IMR-90 (cell line): Measurements from ENCODE around the gene VPS8. TPM values are rescaled to one million over a fixed set of nuclear protein-coding genes. Genes with fewer than 3 reads are reported as not detected.

Experiments
- ATAC-seq: fragments of 200-7000 bp; cut with Tn5 transposase; 2 replicates; pipeline ENCODE4 v1.9.1; 2020; ENCODE audit warnings: low read depth, mild to moderate bottlenecking, moderate library complexity
- BruUV-seq: library from RNA; stranded (reverse); fragments of 400-500 nt; replicated peaks from 2 replicates; lab custom pipeline; 2021; lab: Mats Ljungman, UMichigan
- CTCF ChIA-PET: fragments of 300-600 bp; formaldehyde crosslinking; extraction: SDS; loops from one replicate; lab custom pipeline; 2021; ENCODE audit warnings: antibody characterized with exemption; lab: Yijun Ruan, JAX
- POLR2A ChIA-PET: fragments of 300-600 bp; sonication (Branson Sonifier 250); formaldehyde crosslinking; loops from one replicate; lab custom pipeline; 2022; ENCODE audit warnings: antibody characterized with exemption; ENCODE audit not compliant: unreplicated experiment; lab: Charles Lee
- DNase-seq: peaks from one replicate; pipeline ENCODE4 v3.0.0; 2013
- H2AFZ ChIP-seq: replicated peaks from 2 replicates; pipeline ENCODE3; 2013; ENCODE audit warnings: low read length, mild to moderate bottlenecking; ENCODE audit not compliant: poor library complexity
- H2AK5ac ChIP-seq: 2 replicates; pipeline ENCODE4 v1.6.1; 2013; ENCODE audit warnings: low read depth, low read length, inconsistent platforms
- H2AK9ac ChIP-seq: replicated peaks from 2 replicates; pipeline ENCODE3; 2013; ENCODE audit warnings: mild to moderate bottlenecking, low read depth, low read length, moderate library complexity; ENCODE audit not compliant: poor library complexity
- H2BK120ac ChIP-seq: 2 replicates; pipeline ENCODE4 v1.6.1; 2013; ENCODE audit warnings: low read depth, low read length, inconsistent platforms
- H2BK15ac ChIP-seq: 3 replicates; pipeline ENCODE4 v1.6.1; 2013; ENCODE audit warnings: low read depth, low read length, inconsistent platforms
- H2BK20ac ChIP-seq: 2 replicates; pipeline ENCODE4 v1.6.1; 2013; ENCODE audit warnings: low read depth, mild to moderate bottlenecking, inconsistent platforms, low read length, moderate library complexity
- H2BK5ac ChIP-seq: 2 replicates; pipeline ENCODE4 v1.6.1; 2013; ENCODE audit warnings: mild to moderate bottlenecking, low read depth, low read length, inconsistent platforms; ENCODE audit not compliant: poor library complexity, severe bottlenecking
- H3K14ac ChIP-seq: replicated peaks from 2 replicates; pipeline ENCODE4 v1.6.1; 2013; ENCODE audit warnings: low read depth, low read length, inconsistent platforms
- H3K18ac ChIP-seq: 2 replicates; pipeline ENCODE4 v1.6.1; 2013; ENCODE audit warnings: low read depth, low read length, control low read depth
- H3K23ac ChIP-seq: 2 replicates; pipeline ENCODE4 v1.6.1; 2013; ENCODE audit warnings: low read depth, low read length, inconsistent platforms
- H3K27ac ChIP-seq: 2 replicates; pipeline ENCODE4 v1.5.1; 2013; ENCODE audit warnings: mild to moderate bottlenecking, control low read depth, low read length; ENCODE audit not compliant: insufficient read depth
- H3K27me3 ChIP-seq: 2 replicates; pipeline ENCODE4 v1.6.1; 2013; ENCODE audit warnings: low read length; ENCODE audit not compliant: control insufficient read depth, insufficient read depth
- H3K36me3 ChIP-seq: 2 replicates; pipeline ENCODE4 v1.6.1; 2013; ENCODE audit warnings: low read length, mixed read lengths; ENCODE audit not compliant: control insufficient read depth, insufficient read depth
- H3K4ac ChIP-seq: 2 replicates; pipeline ENCODE4 v1.6.1; 2013; ENCODE audit warnings: low read depth, low read length, inconsistent platforms
- H3K4me1 ChIP-seq: 2 replicates; pipeline ENCODE4 v1.6.1; 2013; ENCODE audit warnings: low read length, mixed read lengths; ENCODE audit not compliant: control insufficient read depth, insufficient read depth
- H3K4me2 ChIP-seq: 2 replicates; pipeline ENCODE4 v1.6.1; 2013; ENCODE audit warnings: low read depth, mild to moderate bottlenecking, control low read depth, low read length, moderate library complexity
- H3K4me3 ChIP-seq: 2 replicates; pipeline ENCODE4 v1.5.1; 2013; ENCODE audit warnings: low read depth, mild to moderate bottlenecking, control low read depth, low read length, moderate library complexity; ENCODE audit not compliant: insufficient read depth
- H3K56ac ChIP-seq: 2 replicates; pipeline ENCODE4 v1.6.1; 2013; ENCODE audit warnings: low read length, inconsistent platforms; ENCODE audit not compliant: insufficient read depth; ENCODE audit errors: extremely low read depth
- H3K79me1 ChIP-seq, 2 experiments: 2 replicates each; pipeline ENCODE4 v1.6.1; 2013; ENCODE audit warnings: low read length in 2 of 2, inconsistent platforms in 1 of 2, low read depth in 1 of 2
- H3K9ac ChIP-seq: 2 replicates; pipeline ENCODE4 v1.6.1; 2013; ENCODE audit warnings: low read depth, low read length, control low read depth
- H3K9me1 ChIP-seq: 2 replicates; pipeline ENCODE4 v1.6.1; 2013; ENCODE audit warnings: low read length, inconsistent platforms; ENCODE audit not compliant: insufficient read depth
- H3K9me3 ChIP-seq: 2 replicates; pipeline ENCODE4 v1.6.1; 2013; ENCODE audit warnings: low read length; ENCODE audit not compliant: control insufficient read depth, insufficient read depth
- H4K20me1 ChIP-seq: 2 replicates; pipeline ENCODE4 v1.6.1; 2013; ENCODE audit warnings: low read length, inconsistent platforms; ENCODE audit not compliant: insufficient read depth
- H4K5ac ChIP-seq: 2 replicates; pipeline ENCODE4 v1.6.1; 2013; ENCODE audit warnings: mild to moderate bottlenecking, low read depth, low read length, control low read depth
- H4K8ac ChIP-seq, 2 experiments: 2 replicates each; pipeline ENCODE4 v1.6.1; 2013; ENCODE audit warnings: low read depth in 2 of 2, low read length in 2 of 2, control low read depth in 1 of 2, inconsistent platforms in 1 of 2
- H4K91ac ChIP-seq: 2 replicates; pipeline ENCODE4 v1.6.1; 2013; ENCODE audit warnings: low read depth, low read length, inconsistent platforms; ENCODE audit not compliant: insufficient read depth
- BHLHE40 ChIP-seq: fragments of 150-350 bp; IDR thresholded peaks from 2 replicates; pipeline ENCODE4 v1.6.1; 2016; ENCODE audit warnings: mild to moderate bottlenecking, low read depth, low read length
- CEBPB ChIP-seq: IDR thresholded peaks from 2 replicates; pipeline ENCODE4 v1.6.1; 2012; ENCODE audit warnings: low read depth, low read length, improper control_type of control experiment
- CHD1 ChIP-seq: IDR thresholded peaks from 2 replicates; pipeline ENCODE4 v1.6.1; 2012; ENCODE audit warnings: low read depth, low read length, improper control_type of control experiment
- CTCF ChIP-seq: conservative IDR thresholded peaks from 2 replicates; pipeline ENCODE4 v1.5.1; 2012; ENCODE audit warnings: mild to moderate bottlenecking, low read depth, low read length, improper control_type of control experiment
- FOS ChIP-seq: fragments of 150-350 bp; IDR thresholded peaks from 2 replicates; pipeline ENCODE4 v1.6.1; 2016; ENCODE audit warnings: low read depth, low read length
- MAFK ChIP-seq: IDR thresholded peaks from 2 replicates; pipeline ENCODE4 v1.6.1; 2012; ENCODE audit warnings: low read depth, low read length, improper control_type of control experiment
- MAZ ChIP-seq: IDR thresholded peaks from 2 replicates; pipeline ENCODE4 v1.6.1; 2012; ENCODE audit warnings: low read depth, mild to moderate bottlenecking, low read length, improper control_type of control experiment, moderate library complexity, borderline replicate concordance
- MXI1 ChIP-seq: IDR thresholded peaks from 2 replicates; pipeline ENCODE4 v1.6.1; 2012; ENCODE audit warnings: low read depth, mild to moderate bottlenecking, low read length, moderate library complexity, borderline replicate concordance
- NFE2L2 ChIP-seq: fragments of 150-350 bp; IDR thresholded peaks from 2 replicates; pipeline ENCODE4 v1.6.1; 2016; ENCODE audit warnings: low read depth, mild to moderate bottlenecking, low read length
- POLR2A ChIP-seq: IDR thresholded peaks from 2 replicates; pipeline ENCODE4 v1.6.1; 2012; ENCODE audit warnings: mild to moderate bottlenecking, low read depth, low read length
- RCOR1 ChIP-seq: IDR thresholded peaks from 2 replicates; pipeline ENCODE4 v1.6.1; 2012; ENCODE audit warnings: mild to moderate bottlenecking, low read length, improper control_type of control experiment; ENCODE audit not compliant: insufficient replicate concordance
- RFX5 ChIP-seq: IDR thresholded peaks from 2 replicates; pipeline ENCODE4 v1.8.0; 2012; ENCODE audit warnings: low read depth, mild to moderate bottlenecking, low read length, moderate library complexity
- SMC3 ChIP-seq: fragments of 150-350 bp; IDR thresholded peaks from 2 replicates; pipeline ENCODE4 v1.6.1; 2016; ENCODE audit warnings: low read depth, mild to moderate bottlenecking, antibody characterized with exemption, low read length, moderate library complexity
- WGBS, 2 experiments: methylation state at CpG; one replicate each; pipeline versions ENCODE4 v1.1.5 to v1.1.7; 2013; ENCODE audit warnings: missing lambda C conversion rate in 2 of 2; ENCODE audit not compliant: insufficient read length in 1 of 2; ENCODE audit errors: extremely low coverage in 2 of 2; 5-methylcytosine and 5-hydroxymethylcytosine counted together
- dilution Hi-C: fragments of 300-500 bp; cut with HindIII; formaldehyde crosslinking; loops from one replicate; pipeline ENCODE4 v1.14.3; 2018; ENCODE audit warnings: low sequenced_read_pairs; ENCODE audit not compliant: unreplicated experiment
- in situ Hi-C: fragments of 300-500 bp; cut with MboI; formaldehyde crosslinking; loops from 3 replicates; pipeline ENCODE4 v1.14.3; 2019; ENCODE audit warnings: low sequenced_read_pairs, inconsistent platforms, mixed read lengths
- intact Hi-C: fragments of 100-400 bp; cut with micrococcal nuclease; formaldehyde crosslinking; loops from 2 replicates; pipeline ENCODE4 v1.10.0; 2022
- polyA plus RNA-seq, 3 experiments: library from polyadenylated mRNA; depleted of rRNA; stranded (reverse); fragments of >200 nt; gene quantifications; 2 replicates each; pipeline ENCODE4 v1.2.3, GENCODE V29; 2012; ENCODE audit warnings: low replicate concordance in 1 of 3
- total RNA-seq: library from RNA; depleted of rRNA; stranded (reverse); fragments of >200 nt; gene quantifications from 2 replicates; pipeline ENCODE4 v1.2.3, GENCODE V29; 2012
- TF ChIP-seq, protein P1 (sequence below): fragments of 150-350 bp; IDR thresholded peaks from 2 replicates; pipeline ENCODE4 v1.6.1; 2017; ENCODE audit warnings: mild to moderate bottlenecking, antibody characterized with exemption, low read length, low read depth
- TF ChIP-seq, protein P2 (sequence below): fragments of 150-350 bp; IDR thresholded peaks from 2 replicates; pipeline ENCODE4 v1.6.1; 2016; ENCODE audit warnings: low read depth, mild to moderate bottlenecking, low read length, moderate library complexity, borderline replicate concordance

The VPS8 gene
- total and polyA plus RNA-seq, 2 of the 4 experiments (the other 2 are of a cell fraction), result 14.0 to 56.1 TPM

GRCh38 chr3:184896336-184896735 is 84.4 kb downstream of the VPS8 start:
- DNase-seq, result no peak
- H4K91ac ChIP-seq, result no peak overlapping the region
- no peak overlapping the region for H2BK20ac ChIP-seq
- no peak for ATAC-seq
- no peak overlapping the region for H3K4me2 ChIP-seq
- no peaks in the 10 kb centered on the region for H3K9me1 ChIP-seq
- no peaks in the 10 kb centered on the region for H3K79me1 ChIP-seq
- H2BK120ac ChIP-seq, result no peak overlapping the region
- H3K27ac ChIP-seq, result no peak overlapping the region
- CTCF ChIA-PET, result no interaction called here
- POLR2A ChIA-PET, result no interaction called here
- WGBS, 2 experiments, result no CpG with 5 or more reads among the region's 2 CpGs
- H3K4ac ChIP-seq, result no peak overlapping the region
- H3K27me3 ChIP-seq, result no peaks in the 10 kb centered on the region
- H3K9ac ChIP-seq, result no peak overlapping the region
- H3K4me1 ChIP-seq, result no peaks in the 10 kb centered on the region
- dilution Hi-C loops (no loop called here), in situ Hi-C loops (loop anchor here (25.0 kb wide), 1 partner anchor 291 kb away; no protein-coding TSS in a partner anchor), intact Hi-C loops (no loop called here)
- no peak overlapping the region for H3K4me3 ChIP-seq
- H3K18ac ChIP-seq, result no peak overlapping the region
- peaks cover 3% of the 10 kb centered on the region; the same call in 1 of the 2 replicates for H3K36me3 ChIP-seq
- no peak overlapping the region for H2BK15ac ChIP-seq
- H2AK9ac ChIP-seq, result no peak overlapping the region
- H4K20me1 ChIP-seq, result no peaks in the 10 kb centered on the region
- H4K5ac ChIP-seq, result no peak overlapping the region
- H3K14ac ChIP-seq, result no peak overlapping the region
- H2BK5ac ChIP-seq, result no peak overlapping the region
- no TSS peak for BruUV-seq
- no peaks in the 10 kb centered on the region for H3K9me3 ChIP-seq
- H2AK5ac ChIP-seq, result no peak overlapping the region
- no peak overlapping the region for H3K23ac ChIP-seq
- H3K56ac ChIP-seq, result no peak overlapping the region
- no peak overlapping the region for H2AFZ ChIP-seq
- H4K8ac ChIP-seq, result no peak overlapping the region
- TF ChIP-seq, protein P1, sequence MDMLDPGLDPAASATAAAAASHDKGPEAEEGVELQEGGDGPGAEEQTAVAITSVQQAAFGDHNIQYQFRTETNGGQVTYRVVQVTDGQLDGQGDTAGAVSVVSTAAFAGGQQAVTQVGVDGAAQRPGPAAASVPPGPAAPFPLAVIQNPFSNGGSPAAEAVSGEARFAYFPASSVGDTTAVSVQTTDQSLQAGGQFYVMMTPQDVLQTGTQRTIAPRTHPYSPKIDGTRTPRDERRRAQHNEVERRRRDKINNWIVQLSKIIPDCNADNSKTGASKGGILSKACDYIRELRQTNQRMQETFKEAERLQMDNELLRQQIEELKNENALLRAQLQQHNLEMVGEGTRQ, result no peak
- no peak for TF ChIP-seq MAFK
- no peak for TF ChIP-seq MXI1
- TF ChIP-seq RFX5, result no peak
- TF ChIP-seq RCOR1, result no peak
- TF ChIP-seq BHLHE40, result no peak
- no peak for TF ChIP-seq MAZ
- no peak for TF ChIP-seq CEBPB
- TF ChIP-seq, protein P2, sequence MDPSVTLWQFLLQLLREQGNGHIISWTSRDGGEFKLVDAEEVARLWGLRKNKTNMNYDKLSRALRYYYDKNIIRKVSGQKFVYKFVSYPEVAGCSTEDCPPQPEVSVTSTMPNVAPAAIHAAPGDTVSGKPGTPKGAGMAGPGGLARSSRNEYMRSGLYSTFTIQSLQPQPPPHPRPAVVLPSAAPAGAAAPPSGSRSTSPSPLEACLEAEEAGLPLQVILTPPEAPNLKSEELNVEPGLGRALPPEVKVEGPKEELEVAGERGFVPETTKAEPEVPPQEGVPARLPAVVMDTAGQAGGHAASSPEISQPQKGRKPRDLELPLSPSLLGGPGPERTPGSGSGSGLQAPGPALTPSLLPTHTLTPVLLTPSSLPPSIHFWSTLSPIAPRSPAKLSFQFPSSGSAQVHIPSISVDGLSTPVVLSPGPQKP, result no peak
- TF ChIP-seq POLR2A, result no peak
- TF ChIP-seq NFE2L2, result no peak
- TF ChIP-seq CHD1, result no peak
- no peak for TF ChIP-seq CTCF
- no peak for TF ChIP-seq FOS
- TF ChIP-seq SMC3, result no peak
